Activated T-cell treated with anti-CD3 and anti-CD28 coated beads, Interleukin-2, amount 50 U/mL, for 48 hours (primary cell): ENCODE measurements around the gene RBM38.

Experiments used
- DNase-seq, 2 experiments: peaks; one replicate each; pipeline ENCODE4 v3.0.0-alpha.2; 2020

Gene RBM38

DNA sequence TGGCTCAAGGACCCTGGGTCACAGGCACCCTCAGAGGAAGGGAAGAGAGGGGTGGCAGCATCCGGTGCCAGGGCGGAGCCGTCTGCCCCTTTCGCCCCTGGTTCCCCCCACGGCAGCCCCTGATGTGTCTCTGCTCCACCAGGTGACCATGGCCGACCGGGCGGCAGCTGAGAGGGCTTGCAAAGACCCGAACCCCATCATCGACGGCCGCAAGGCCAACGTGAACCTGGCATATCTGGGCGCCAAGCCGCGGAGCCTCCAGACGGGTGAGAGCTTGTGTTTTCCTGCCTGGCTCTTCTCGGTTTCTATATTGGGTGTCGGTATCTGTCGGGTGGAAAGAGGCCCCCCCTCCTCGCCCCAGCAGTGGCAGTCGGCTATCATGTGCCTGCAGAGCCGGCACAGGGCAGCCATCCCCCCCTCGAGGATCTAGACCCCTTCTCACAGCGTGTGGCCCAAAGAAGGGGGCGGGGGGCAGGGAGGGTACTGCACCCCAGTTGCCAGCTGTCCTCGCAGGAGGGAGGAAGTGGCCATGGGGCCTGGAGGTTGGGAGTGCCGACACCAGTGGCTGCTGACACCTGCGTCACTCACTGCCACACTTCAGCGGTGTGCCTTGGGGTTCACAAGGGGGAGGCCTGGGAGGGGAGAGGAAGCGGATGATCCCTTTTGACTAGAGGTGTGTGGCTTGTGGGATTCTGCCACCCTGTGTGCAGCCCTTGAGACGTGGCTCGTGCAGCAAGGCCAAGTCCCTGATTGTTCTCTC, 1.5 kb downstream of the RBM38 start:
- DNase-seq = peak; percentile 80 to 82

DNA sequence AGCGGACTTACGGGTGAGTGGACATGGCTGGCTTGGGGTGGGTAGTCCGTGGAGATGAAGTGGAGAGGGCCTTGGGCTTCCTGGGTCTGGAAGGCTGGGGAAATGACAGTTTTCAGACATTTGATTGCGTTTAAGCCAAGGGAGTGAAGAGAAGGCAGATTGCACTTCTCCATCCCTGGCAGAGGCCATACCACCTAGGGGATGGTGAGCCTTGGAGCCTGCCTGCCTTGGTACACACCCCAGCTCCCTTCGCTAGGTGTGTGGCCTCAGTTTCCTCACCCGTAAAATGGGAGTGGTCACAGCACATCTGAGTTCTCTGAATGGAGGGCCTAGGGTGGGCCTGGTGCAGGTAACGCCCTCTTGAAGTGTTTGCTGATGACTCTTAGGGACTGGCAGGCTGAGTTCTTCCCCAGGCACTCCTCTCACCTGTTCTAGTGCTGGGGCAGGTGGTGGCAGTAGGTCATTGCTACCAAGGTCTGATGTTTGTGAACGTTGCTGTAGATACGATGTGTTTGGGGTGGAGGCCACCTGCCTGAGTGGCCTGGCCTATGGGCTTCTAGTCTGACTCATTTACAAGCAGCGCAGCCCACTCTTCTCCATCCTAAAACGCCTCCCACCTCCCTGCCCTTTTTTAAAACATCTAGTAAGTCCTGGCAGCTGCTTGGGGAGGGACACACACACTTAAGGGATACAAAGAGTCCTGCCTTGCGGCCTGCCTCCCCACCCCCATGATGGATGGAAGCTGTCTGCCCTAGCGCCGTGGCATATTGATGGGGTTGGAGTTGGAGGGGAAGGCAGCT, 2.3 kb downstream of the RBM38 start:
- DNase-seq = no peak

DNA sequence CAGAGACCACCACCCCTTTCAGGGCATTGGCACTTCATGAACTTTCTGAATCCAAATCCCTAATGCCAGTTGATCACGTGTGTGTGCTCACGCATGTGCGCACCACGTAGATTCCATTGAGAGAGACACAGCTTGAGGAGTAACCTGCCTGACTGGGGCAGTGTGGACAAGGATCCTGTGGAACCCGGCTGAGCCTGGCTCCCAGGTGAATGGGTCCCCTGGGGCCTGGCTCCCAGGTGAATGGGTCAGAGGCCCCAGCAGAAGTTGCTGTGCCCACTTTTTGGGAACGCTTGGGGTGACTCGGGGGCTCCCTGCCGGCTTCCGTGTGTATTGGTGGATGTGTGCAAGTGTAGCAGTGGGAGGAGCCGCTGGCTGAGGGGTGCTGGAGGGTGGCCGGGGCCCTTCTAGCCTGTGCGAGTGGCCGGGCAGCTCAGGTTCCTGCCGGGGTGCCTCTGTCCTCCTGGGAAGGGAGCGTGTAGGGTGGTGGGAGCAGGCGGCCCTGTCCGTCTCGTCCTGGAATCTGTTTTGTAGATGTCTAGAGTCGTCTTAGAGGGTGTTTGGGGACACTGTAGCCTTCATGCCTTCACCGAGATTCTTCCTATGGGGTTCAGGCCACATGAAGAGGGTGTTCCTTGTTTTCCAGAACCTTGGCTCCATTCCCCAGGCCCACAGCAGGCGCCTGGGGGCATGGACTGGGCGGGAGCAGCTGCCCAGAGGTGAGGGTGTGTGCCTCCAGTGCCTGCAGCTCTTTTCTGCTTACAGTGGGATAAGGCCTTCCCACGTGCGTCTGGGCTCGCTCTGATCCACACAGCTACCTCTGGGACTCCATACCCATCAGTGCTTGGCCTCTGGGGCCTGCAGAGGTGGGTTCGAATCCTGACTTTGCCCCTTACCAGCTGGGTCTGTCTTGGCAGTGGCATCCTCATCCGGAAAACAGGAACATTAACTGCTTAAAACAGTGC, 3.2 kb downstream of the RBM38 start:
- no peak for DNase-seq

DNA sequence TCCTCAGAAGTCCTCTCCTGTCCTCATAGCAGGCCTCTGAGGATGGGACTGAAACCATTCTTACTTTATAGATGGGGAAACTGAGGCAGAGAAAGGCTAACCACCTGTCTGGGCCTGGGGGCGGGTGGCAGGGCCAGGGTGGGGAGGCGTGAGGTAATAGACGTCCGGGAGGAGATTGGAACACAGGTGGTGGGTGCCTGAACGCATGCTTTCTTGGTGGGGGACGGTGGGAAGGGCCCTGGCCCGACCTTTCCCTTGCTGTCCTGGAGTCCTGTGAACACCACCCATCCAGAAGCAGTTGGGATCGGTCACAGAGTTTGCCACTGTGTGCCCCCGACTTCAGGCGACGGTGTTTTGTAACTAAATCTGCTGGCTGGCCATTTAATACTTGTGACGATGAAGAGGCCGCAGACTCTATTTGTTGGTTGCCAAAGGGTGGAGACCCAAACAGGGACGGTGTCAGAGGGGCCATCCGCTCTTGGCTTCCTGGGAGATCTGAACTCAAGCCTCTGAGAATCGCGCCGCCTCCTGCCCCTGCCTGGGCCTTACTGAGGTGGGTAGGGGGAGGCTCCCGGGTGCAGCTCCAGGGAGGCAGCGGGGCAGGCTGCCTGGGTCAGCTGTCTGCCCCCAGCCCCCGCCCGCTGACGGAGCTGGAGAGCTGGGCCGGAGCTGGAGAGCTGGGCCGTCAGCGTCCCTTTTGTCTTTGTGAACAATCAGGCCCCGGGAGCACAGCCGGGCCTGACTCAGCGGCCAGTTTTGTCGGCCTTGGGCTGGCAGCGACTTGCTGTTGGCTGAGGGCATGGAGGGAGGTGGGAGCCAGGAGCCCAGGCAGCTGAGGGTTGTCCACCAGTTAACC, 4.1 kb downstream of the RBM38 start:
- no peak for DNase-seq

DNA sequence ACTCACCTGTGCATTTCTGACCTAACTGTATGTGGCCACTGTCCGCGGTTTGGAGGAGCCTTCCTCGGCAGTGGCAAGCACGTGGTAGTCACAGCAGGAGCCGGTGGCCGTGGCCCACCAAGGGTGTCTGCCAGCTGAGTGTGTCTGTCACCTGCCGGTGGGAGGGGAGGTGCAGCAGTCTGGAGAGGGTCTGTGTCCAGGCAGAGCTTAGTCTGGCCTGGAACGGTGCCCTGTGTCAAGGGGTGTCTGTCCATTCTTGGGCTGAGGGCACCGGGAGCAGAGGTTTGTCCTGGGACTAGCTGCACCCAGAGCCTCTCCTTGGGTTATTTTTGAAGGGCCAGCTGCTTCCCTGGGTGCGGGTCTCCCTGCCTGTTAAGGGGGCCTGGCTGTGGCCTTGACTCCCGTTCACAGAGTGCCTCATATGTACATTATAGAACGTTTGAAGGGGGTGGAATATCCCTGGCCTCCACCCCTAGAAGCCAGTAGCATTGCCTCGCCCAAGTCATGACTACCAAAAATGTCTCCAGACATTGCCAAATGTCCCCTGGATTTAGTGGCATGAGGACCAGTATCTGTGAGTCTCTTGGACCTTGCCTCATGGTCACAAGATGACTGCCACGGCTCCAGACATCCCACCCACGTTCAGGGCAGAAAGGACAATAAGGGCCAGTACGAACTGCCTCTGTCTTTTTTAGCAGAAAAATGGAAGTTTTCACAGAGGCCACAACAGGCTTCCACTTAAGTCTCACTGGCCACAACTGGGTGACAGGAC, 5.2 kb downstream of the RBM38 start:
- DNase-seq = no peak

DNA sequence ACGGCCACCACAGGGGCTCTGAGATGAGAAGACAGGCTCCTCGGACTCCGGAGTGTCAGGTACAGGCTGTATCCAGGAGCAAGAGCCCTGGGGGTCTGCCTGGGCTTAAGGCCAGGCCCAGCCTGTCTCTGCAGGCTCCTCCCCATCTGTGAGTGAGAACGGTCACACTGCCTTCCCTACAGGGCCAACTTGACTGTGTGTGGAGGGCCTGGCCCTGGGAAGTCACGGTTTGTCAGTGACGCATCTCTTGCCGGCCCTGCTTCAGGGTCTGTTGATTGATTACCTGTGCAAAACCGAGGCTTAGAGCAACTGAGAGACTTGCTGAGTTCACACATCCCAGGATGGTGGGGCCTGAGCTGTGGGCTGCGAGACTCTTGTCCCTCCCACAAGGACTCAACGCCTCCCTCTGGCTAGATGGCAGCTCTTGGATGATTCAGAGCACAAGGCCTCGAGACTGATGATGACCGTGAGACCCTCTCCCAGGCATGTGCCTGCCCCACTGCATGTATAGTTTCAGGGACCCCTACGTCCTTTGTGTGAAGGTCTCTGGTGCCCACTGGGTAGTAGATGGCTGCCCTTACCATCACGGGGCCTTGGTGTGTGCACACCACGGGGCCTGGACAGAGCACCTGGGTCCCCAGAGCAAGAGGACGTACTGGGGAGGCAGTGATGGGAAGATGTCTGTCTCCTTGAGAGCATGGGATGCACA, 5.9 kb downstream of the RBM38 start:
- DNase-seq = peak; percentile 56 to 61

DNA sequence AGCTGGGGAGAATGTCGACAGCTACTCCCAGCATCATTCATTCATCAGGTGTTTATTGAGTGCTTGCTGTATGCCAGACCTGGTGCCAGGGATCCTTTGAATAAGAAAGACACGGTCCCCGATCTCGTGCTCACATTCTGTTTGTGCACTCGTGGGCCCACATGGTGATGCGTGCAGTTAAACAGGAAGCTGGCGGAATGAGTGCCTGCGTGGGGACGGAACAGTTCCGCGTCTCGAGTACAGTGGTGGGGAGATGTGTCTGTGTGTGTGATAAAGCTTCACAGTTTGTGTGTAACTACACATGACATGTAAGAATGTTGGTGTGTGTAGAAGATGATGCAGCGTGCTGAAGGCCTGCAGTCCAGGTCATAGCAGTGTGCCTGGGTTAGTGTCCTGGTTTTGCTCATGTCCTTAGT, 6.5 kb downstream of the RBM38 start:
- peak; percentile 66 to 69 for DNase-seq

DNA sequence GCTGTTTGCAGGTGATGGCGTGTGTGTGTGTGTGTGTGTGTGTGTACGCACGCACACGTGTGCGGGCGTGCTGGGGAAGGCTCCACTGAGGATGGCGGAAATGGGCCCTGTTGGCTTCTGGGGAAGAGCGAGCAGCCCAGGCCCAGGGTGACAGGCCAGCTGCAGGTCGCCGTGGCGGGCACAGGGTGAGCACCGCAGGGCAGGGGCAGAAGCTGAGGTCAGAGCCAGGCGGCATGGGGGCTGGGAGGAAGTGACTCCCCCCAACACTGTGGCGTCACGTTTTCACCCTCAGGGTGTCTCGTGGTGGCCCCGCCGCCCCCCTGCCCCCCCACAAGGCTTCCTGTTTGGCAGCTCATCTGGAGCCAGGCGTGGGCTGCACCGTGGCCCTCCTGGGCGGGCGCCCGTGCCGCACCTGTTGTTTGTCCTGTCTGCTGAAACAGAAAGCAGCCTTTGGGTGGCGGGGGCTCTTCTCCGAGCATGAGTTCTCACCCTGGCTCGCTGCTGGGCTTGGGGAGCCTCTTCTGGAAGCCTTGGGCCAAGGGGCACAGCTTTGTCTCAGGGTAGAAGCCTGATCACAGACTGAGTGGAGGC, 7.1 kb downstream of the RBM38 start:
- peak; percentile 85 to 89 for DNase-seq

DNA sequence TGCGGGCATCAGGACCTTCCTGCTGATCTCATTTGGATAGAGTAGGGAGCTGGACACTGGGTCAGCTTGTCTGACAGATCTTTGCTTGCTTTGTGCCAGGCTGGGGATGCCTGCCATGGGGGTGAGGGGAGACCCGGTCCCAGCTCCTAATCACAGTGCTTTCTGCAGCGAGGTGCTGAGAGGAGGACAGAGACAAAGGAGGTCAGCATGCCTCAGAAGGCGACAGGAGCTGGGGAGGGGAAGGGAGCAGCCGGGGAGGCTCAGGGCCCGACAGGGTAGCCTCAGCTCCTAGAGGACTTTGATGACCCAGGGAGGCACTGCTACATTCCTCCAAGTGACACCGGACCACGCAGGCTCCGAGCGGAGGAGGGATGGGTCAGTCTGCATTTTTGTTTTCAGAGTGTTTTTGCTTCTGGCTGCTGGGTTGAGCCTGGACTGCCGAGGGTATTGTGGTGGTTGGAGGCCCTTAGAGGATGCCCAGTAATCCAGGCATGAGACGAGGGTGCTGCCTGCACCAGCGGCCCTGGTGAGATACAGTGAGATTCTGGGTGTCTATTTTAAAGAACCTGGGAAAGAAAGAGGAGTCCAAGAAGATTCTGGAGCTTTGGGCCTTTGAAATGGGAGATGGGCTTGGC, 7.8 kb downstream of the RBM38 start:
- DNase-seq = no peak

DNA sequence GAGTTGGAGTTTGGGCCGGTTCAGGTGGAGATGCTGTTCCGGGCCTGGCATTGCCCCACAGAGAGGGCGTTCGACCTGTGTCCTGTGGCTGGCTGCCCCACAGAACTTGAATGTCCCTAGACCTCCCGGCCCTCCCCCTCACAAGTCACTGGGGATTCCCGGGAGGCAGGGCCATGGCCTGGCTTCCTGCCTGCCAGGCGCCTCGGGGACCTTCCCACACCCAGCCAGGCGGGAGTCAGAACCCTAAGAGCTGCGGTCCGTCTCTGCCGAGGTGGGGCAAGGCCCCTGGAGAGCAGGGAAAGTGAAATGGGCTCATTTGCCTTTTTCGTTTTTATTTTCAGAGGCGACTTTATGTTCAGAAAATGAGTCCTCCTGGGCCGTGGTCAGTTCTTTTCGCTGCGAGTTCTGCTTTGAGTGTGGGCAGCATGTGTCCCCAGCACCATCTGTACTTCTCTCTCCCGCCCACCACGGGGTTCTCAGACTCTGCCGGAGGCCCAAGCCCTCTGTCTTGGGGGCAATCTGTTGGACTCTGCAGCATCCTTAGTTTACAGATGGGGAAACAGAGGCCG, 8.5 kb downstream of the RBM38 start:
- DNase-seq = peak; percentile 74 to 76

DNA sequence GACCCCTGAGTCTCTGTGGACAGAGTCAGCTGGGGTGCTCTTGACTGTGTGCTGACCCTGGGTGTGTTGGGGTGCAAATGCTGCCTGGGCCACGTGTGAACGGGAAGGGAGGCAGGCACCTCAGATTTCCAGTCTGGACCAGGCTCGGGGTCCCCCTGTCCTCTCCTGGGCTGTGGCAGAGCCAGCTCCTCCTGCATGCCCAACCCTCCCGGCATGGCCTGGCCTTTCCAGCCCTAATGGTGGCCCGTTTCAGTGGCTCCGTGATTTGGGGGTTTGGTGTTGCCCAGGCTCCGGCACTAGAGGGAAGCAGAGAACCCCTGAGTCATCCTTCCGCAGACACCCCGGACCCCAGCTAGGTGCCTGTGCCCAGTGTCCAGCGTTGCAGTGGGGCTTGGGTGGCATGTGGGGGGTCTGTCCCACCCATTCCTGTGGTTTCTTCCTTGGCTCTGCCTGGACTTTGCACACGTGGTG, 9.1 kb downstream of the RBM38 start:
- DNase-seq = peak in 1 of 2 experiments; percentile 41

DNA sequence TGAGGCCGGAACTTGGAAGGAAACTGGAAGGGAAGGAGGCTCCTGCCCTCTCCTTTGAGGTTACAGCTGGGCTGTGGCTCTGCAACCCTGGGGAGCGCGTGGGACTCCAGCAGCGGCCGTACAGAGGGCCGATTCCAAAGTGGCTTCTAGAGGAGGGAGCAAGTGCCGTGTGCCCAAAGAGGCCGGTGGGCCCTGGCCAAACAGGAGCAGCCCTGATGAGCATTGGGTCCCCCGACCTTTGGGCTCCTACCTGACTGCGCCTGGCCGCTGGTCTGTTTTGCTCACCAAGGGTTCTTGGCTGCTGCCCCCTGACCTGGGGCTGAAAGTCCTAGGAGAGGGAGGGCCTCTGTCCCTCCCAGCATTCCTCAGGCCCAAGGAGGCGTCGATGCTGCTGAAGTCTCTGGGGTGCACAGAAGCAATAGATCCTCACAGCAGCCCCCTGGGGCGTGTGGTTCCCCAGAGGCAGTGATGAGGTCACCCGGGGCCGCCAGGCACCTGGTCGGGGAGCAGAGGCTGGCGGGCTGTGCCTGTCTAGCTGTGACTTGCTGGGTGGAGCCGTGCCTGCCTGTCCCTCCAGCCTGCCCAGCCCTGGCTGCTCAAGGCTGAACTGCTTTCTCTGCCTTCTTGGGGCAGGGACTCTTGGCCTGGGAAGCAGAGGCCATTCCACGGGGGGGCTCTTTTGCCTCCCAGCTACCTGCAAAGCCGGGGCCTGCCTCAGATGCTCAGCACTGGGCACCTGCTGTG, 9.8 kb downstream of the RBM38 start:
- no peak for DNase-seq

DNA sequence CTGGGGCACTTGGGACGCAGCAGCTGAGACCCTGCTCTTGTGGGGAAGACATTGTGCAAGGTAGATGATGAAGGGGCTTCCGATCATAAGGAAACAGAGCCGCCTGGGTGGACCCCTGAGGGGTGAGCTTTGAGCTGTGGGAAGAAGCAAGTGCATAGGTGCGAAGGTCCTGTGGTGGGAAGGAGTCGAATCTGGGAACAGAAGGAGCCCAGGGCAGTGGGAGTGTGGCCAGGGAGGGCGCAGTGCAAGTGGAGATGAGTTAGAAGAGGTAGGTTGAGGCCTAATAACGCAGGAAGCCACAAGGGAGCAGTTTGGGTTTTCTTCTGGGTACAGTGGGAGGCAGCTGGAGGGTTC, 10.3 kb downstream of the RBM38 start:
- no peak for DNase-seq

DNA sequence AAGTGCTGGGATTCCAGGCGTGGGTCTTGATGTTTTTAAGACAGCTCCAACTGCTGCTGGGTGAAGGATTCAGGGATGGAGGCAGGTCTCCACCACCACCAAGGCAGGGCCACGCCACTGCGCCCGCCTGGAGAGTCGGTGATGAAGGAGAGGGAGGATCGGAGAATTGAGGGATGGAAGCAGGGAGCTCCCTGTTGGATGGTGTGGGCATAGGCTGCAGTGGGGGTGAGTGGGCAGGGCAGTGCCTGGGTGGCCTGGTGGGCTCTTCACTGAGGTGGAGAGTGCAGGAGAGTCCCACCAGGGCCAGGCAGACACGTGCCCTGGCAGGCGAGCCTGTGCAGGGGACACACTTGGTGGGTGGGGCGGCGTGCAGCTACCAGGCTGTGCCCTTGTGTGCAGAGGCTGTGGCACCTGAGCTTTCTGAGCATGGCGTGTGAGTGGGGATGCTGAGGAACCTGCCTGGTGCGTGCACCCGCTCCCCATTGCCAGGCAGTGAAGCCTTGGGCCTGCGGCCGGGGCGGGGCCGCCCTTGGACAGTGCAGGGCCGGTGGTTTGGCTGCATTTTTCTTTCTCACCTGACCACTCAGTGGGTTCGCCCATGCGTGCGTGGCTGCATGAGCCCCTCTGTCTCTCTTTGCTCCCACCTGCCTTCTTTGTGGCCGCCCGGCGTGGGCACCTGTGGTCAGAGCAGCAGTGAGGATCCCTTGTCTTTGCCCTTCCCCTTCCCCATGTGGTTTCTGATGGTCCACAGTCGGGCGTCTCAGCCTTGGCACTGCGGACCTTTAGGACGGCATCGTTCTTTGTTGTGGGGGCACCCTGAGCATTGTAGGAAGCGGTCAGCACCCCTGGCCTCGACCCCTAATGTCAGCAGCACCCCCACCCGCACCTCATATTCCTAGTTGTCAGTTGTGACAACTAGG, 11.3 kb downstream of the RBM38 start:
- no peak for DNase-seq

DNA sequence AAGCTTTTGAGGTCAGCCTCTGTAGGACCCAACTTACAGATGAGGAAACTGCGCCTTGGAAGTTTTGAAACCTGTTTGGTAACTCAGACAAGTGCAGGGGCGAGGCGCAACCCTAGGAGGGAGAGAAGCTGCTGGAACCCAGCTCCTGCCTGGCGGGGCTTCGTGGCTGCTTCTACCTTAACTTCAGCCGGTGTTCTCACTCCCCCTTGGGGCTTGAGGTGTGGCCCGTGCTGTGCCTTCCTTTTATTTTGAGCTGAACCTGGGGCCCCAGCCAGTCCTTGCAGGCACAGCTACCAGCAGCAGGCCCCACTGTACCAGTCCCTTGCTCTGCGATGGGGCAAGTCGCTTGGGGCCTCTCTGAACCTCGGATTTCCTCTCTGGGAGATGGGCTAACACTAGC, 12.0 kb downstream of the RBM38 start:
- DNase-seq = no peak

DNA sequence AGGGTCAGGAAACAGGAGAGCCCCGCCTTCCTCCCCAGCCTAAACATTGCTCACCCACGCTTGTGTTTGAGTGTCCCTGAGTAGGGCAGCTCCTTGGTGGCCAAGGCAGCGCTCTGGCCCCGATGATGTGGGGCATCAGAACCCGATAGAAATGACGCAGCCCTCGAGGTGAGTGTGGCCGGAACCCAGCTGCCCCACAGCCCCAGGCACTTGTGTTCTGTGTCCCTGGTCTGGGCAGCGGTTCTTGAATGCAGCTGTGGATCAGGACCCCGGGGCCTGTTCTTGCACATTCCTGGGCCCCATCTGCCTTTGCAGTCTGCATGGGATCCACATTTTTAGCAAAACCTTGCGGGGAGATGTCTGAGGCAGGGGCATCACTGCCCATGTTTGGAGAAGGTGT, 12.8 kb downstream of the RBM38 start:
- no peak for DNase-seq

DNA sequence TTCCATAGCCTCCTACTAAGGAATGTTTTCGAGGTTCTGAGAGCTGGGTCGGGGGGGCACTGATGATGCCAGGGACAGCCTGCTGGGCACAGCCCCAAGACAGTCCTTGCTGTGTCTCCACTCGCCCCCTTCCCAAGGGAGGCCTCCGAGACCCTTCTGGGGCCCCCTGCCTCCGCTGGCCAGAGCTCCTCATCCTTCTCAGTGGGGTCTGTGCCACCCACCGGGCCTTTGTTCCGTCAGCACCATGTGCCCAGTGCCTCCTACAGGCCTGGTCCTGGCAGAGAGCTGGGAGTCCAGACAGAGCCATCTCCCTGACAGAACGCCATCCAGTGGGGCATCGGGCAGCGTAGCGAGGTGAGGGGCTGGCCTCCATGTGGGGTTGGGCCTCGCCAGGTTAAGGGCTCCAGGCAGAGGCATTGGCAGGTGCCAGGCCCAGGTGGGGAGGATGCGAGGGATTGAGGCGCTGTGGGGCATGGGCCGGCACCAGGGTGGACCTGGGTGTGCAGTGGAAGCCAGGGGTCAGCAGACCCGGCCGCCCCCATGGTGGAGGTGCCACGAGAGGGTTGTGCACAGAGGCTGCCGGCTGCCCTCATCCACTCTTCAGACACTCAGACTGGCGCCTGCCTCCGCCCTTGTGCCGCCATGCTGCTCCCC, 13.3 kb downstream of the RBM38 start:
- DNase-seq = no peak
